HepG2 (cell line): Measurements from ENCODE around the gene PLXNC1. TPM values are rescaled to one million over a fixed set of nuclear protein-coding genes. Genes with fewer than 3 reads are reported as not detected.

Experiments used
- ATAC-seq: fragments of 200-7000 bp; cut with Tn5 transposase; 3 replicates; pipeline ENCODE4 v1.9.1; 2020; ENCODE audit warnings: mild to moderate bottlenecking, moderate library complexity
- BruUV-seq: library from RNA; stranded (reverse); fragments of 400-500 nt; replicated peaks from 2 replicates; lab custom pipeline; 2021; lab: Mats Ljungman, UMichigan
- CTCF ChIA-PET: fragments of 300-600 bp; formaldehyde crosslinking; extraction: SDS; loops from one replicate; lab custom pipeline; 2021; ENCODE audit warnings: low total read pairs, inconsistent platforms, low intra/inter-chr PET ratio; lab: Yijun Ruan, JAX
- POLR2A ChIA-PET: fragments of 350-600 bp; sonication (Branson Sonifier 250); formaldehyde crosslinking; loops from one replicate; lab custom pipeline; 2020; ENCODE audit warnings: antibody characterized with exemption, inconsistent platforms; lab: Yijun Ruan, JAX
- DNase-seq: peaks from one replicate; pipeline ENCODE4 v3.0.0-alpha.2; 2015; ENCODE audit warnings: low spot score
- FAIRE-seq: peaks from 3 replicates; lab custom pipeline; 2011; peaks lifted over from hg19 to GRCh38; lab: Jason Lieb, UNC
- H2AFZ ChIP-seq: one replicate; pipeline ENCODE4 v1.6.1; 2011; ENCODE audit warnings: low read length, inconsistent platforms
- H3K27ac ChIP-seq: fragments of 300-600 bp; 3 replicates; pipeline ENCODE4 v1.8.0; 2011; ENCODE audit warnings: mixed run types, mild to moderate bottlenecking, mixed read lengths, low read length, inconsistent platforms; ENCODE audit not compliant: insufficient read depth; ENCODE audit errors: extremely low read length
- H3K27me3 ChIP-seq, 2 experiments: fragments of 200-600 bp in 1 of 2; 2 replicates in 1 of 2; 3 replicates in 1 of 2; pipeline versions ENCODE4 v1.6.0 to v1.8.0; 2011; ENCODE audit warnings: low read length in 2 of 2, mild to moderate bottlenecking in 2 of 2, moderate library complexity in 2 of 2, inconsistent platforms in 1 of 2; ENCODE audit not compliant: insufficient read depth in 2 of 2, control insufficient read depth in 1 of 2
- H3K36me3 ChIP-seq, 2 experiments: fragments of 200-600 bp in 1 of 2; replicated peaks in 1 of 2; 2 replicates in 1 of 2; 3 replicates in 1 of 2; pipeline versions ENCODE4 v1.5.1 to v1.8.0; 2011; ENCODE audit warnings: low read length in 2 of 2, inconsistent platforms in 1 of 2; ENCODE audit not compliant: insufficient read depth in 2 of 2, control insufficient read depth in 1 of 2
- H3K4me1 ChIP-seq: 2 replicates; pipeline ENCODE4 v1.5.1; 2012; ENCODE audit warnings: low read length, inconsistent platforms; ENCODE audit not compliant: insufficient read depth
- H3K4me2 ChIP-seq: 2 replicates; pipeline ENCODE4 v1.6.0; 2011; ENCODE audit warnings: low read depth, low read length, inconsistent platforms
- H3K4me3 ChIP-seq, 3 experiments: fragments of 200-600 bp in 1 of 3; sonication (generic), shearing (Covaris generic) in 1 of 3; replicated peaks in 1 of 3; 2 replicates each; pipeline ENCODE4 v1.5.1; 2011 to 2016; ENCODE audit warnings: low read length in 3 of 3, inconsistent platforms in 2 of 3, low read depth in 2 of 3, mild to moderate bottlenecking in 2 of 3, control low read depth in 1 of 3, mixed read lengths in 1 of 3; ENCODE audit not compliant: insufficient read depth in 1 of 3
- H3K79me2 ChIP-seq: one replicate; pipeline ENCODE4 v1.6.1; 2011; ENCODE audit warnings: low read length, inconsistent platforms; ENCODE audit not compliant: insufficient read depth
- H3K9ac ChIP-seq: 2 replicates; pipeline ENCODE4 v1.6.0; 2011; ENCODE audit warnings: mild to moderate bottlenecking, low read depth, low read length, inconsistent platforms; ENCODE audit not compliant: insufficient read depth
- H3K9me3 ChIP-seq: 2 replicates; pipeline ENCODE4 v1.5.1; 2012; ENCODE audit warnings: mild to moderate bottlenecking, low read length
- H4K20me1 ChIP-seq: 2 replicates; pipeline ENCODE4 v1.6.0; 2011; ENCODE audit warnings: inconsistent platforms, mild to moderate bottlenecking, low read length, moderate library complexity; ENCODE audit not compliant: insufficient read depth
- KLF11 ChIP-seq: IDR thresholded peaks from 2 replicates; pipeline ENCODE4 v1.6.1; 2016; ENCODE audit warnings: missing compliant biosample characterization
- MEIS1 ChIP-seq: sonication (generic); formaldehyde crosslinking; IDR thresholded peaks from 2 replicates; pipeline ENCODE4 v1.9.0; 2021; ENCODE audit warnings: mild to moderate bottlenecking, missing genetic modification reagents, moderate library complexity, borderline replicate concordance
- NKX3-1 ChIP-seq: sonication (generic); formaldehyde crosslinking; IDR thresholded peaks from 2 replicates; pipeline ENCODE4 v1.5.0; 2020; ENCODE audit warnings: missing genetic modification reagents
- PAX8 ChIP-seq: sonication (generic); formaldehyde crosslinking; IDR thresholded peaks from 2 replicates; pipeline ENCODE4 v1.8.0; 2022; ENCODE audit warnings: mild to moderate bottlenecking, missing genetic modification reagents, borderline replicate concordance
- RFX1 ChIP-seq: fragments of 450-650 bp; IDR thresholded peaks from 2 replicates; pipeline ENCODE4 v1.6.1; 2017
- SKI ChIP-seq: fragments of 450-650 bp; IDR thresholded peaks from one replicate; pipeline ENCODE4 v1.6.1; 2018; ENCODE audit warnings: mild to moderate bottlenecking; ENCODE audit not compliant: partially characterized antibody
- SMARCC2 ChIP-seq: fragments of 450-650 bp; IDR thresholded peaks from 2 replicates; pipeline ENCODE4 v1.6.1; 2017; ENCODE audit warnings: antibody characterized with exemption, mild to moderate bottlenecking
- TSC22D2 ChIP-seq: sonication (generic); formaldehyde crosslinking; IDR thresholded peaks from 2 replicates; pipeline ENCODE4 v1.5.1; 2020; ENCODE audit warnings: missing genetic modification reagents, mild to moderate bottlenecking, borderline replicate concordance
- ZBTB7A ChIP-seq: sonication (generic); formaldehyde crosslinking; IDR thresholded peaks from 2 replicates; pipeline ENCODE4 v1.8.0; 2022; ENCODE audit warnings: mild to moderate bottlenecking, missing genetic modification reagents
- ZBTB7B ChIP-seq: sonication (generic); formaldehyde crosslinking; IDR thresholded peaks from 2 replicates; pipeline ENCODE4 v1.4.0; 2020; ENCODE audit warnings: missing genetic modification reagents
- ZNF703 ChIP-seq: sonication (generic); formaldehyde crosslinking; IDR thresholded peaks from 2 replicates; pipeline ENCODE4 v1.5.1; 2020; ENCODE audit warnings: missing genetic modification reagents, mild to moderate bottlenecking, moderate library complexity, borderline replicate concordance
- ZNF713 ChIP-seq: sonication (generic); formaldehyde crosslinking; IDR thresholded peaks from 2 replicates; pipeline ENCODE4 v1.4.0; 2020; ENCODE audit warnings: mild to moderate bottlenecking, missing genetic modification reagents
- ZNF782 ChIP-seq: sonication (generic); formaldehyde crosslinking; IDR thresholded peaks from 2 replicates; pipeline ENCODE4 v1.4.0; 2020; ENCODE audit warnings: missing genetic modification reagents, mild to moderate bottlenecking, borderline replicate concordance
- WGBS: methylation state at CpG from one replicate; pipeline ENCODE4 v1.1.6; 2017; ENCODE audit warnings: low lambda C conversion rate; 5-methylcytosine and 5-hydroxymethylcytosine counted together
- in situ Hi-C: cut with HindIII; loops from 2 replicates; pipeline ENCODE4 v1.10.0; 2017; ENCODE audit warnings: low pct_unique_long_range_greater_than_20kb; ENCODE audit not compliant: extremely low pct_ligation_motif_present
- intact Hi-C: fragments of 100-400 bp; cut with micrococcal nuclease; formaldehyde crosslinking; loops from one replicate; pipeline ENCODE4 v1.10.0; 2022; ENCODE audit not compliant: unreplicated experiment
- polyA plus RNA-seq, 8 experiments: library from polyadenylated mRNA; depleted of rRNA in 3 of 8; stranded (reverse) in 7 of 8; unstranded in 1 of 8; fragments of >200 nt; fragmentation: Illumina TruSeq in 4 of 8; extraction: Trizol in 4 of 8; gene quantifications; 2 replicates each; pipeline versions ENCODE4 v1.2.1 to v1.2.3, GENCODE V29; 2011 to 2016; ENCODE audit warnings: low read depth in 4 of 8, missing spikeins in 1 of 8, mixed read lengths in 1 of 8; ENCODE audit not compliant: insufficient read depth in 1 of 8
- total RNA-seq, 5 experiments: library from RNA; depleted of rRNA; stranded (reverse); fragments of >200 nt; fragmentation: Illumina TruSeq; extraction: Trizol; gene quantifications; 2 replicates each; pipeline ENCODE4 v1.2.3, GENCODE V29; 2016; ENCODE audit warnings: low read depth in 1 of 5
- TF ChIP-seq, protein P1 (sequence below): IDR thresholded peaks from 2 replicates; pipeline ENCODE4 v1.6.1; 2016; ENCODE audit warnings: mild to moderate bottlenecking
- TF ChIP-seq, protein P2 (sequence below): sonication (generic); formaldehyde crosslinking; IDR thresholded peaks from 2 replicates; pipeline ENCODE4 v1.4.0; 2020; ENCODE audit warnings: mild to moderate bottlenecking, missing genetic modification reagents

The PLXNC1 gene
- total and polyA plus RNA-seq, 2 of the 13 experiments (the other 11 are each of a cell fraction or from before 2014, with no cell fraction given), result 6.6 to 11.2 TPM

GRCh38 chr12:94186278-94187241 lies 38.2 kb downstream of the PLXNC1 start:
- Histone ChIP-seq H3K4me1 (peaks cover 41% of the 10 kb centered on the region), H3K4me2 (no peak overlapping the region), H3K27ac (no peak overlapping the region), H3K36me3 (peaks cover 4 to 9% of the 10 kb centered on the region in 2 experiments; a peak in 3 of 5 replicates), H3K79me2 (no peaks in the 10 kb centered on the region), H3K9ac (no peak overlapping the region), H2AFZ (no peak overlapping the region), H3K27me3 (no peaks in the 10 kb centered on the region), H3K9me3 (no peaks in the 10 kb centered on the region), H4K20me1 (no peaks in the 10 kb centered on the region), H3K4me3 (no peak overlapping the region)
- WGBS, result 94% methylated on average over 40 of the region's 40 CpGs
- ChIA-PET POLR2A (no interaction called here), CTCF (no interaction called here)
- ATAC-seq (no peak), DNase-seq (no peak), FAIRE-seq (no peak)
- intact Hi-C loops (no loop called here), in situ Hi-C loops (no loop called here)
- BruUV-seq, result no TSS peak
- TF ChIP-seq RFX1 (peak; percentile 27; the same call in 1 of the 2 replicates), KLF11 (CRISPR knock-in tag) (no peak)

DNA sequence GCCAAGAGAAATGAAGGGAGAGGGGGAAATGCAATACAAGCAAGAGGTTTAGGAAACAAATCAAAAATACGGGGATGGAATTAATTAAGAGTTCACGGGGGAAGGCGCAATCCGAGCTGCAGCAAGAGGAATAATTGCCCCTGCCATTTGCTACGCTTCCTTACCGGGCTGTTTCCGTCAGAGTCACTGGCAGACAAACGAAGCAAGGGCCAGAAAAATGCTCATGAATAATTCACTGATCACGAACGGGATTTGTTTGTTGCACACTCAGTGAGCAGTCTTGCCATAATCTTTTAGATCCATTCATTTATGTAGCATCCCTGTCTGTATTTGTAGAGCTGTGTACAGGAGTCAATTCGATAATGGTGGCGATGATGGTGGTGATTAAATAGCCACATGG lies 39.0 kb downstream of the PLXNC1 start:
- DNase-seq, result no peak
- no peaks in the 10 kb centered on the region for H3K9me3 ChIP-seq
- TF ChIP-seq NKX3-1 (CRISPR knock-in tag) (no peak), ZNF713 (CRISPR knock-in tag) (no peak), TSC22D2 (CRISPR knock-in tag) (no peak), ZBTB7A (CRISPR knock-in tag) (no peak), ZNF782 (CRISPR knock-in tag) (no peak), SKI (no peak), MEIS1 (CRISPR knock-in tag) (no peak), ZBTB7B (CRISPR knock-in tag) (no peak), SMARCC2 (no peak), KLF11 (CRISPR knock-in tag) (no peak), PAX8 (CRISPR knock-in tag) (no peak), ZNF703 (CRISPR knock-in tag) (no peak)
- TF ChIP-seq, protein P1, sequence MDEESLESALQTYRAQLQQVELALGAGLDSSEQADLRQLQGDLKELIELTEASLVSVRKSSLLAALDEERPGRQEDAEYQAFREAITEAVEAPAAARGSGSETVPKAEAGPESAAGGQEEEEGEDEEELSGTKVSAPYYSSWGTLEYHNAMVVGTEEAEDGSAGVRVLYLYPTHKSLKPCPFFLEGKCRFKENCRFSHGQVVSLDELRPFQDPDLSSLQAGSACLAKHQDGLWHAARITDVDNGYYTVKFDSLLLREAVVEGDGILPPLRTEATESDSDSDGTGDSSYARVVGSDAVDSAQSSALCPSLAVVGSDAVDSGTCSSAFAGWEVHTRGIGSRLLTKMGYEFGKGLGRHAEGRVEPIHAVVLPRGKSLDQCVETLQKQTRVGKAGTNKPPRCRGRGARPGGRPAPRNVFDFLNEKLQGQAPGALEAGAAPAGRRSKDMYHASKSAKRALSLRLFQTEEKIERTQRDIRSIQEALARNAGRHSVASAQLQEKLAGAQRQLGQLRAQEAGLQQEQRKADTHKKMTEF (CRISPR knock-in tag), result no peak
- TF ChIP-seq, protein P2, sequence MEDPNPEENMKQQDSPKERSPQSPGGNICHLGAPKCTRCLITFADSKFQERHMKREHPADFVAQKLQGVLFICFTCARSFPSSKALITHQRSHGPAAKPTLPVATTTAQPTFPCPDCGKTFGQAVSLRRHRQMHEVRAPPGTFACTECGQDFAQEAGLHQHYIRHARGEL (CRISPR knock-in tag), result no peak

More for the DNA sequence above, 39.0 kb downstream of the PLXNC1 start:
- Histone ChIP-seq H3K4me2 (no peak overlapping the region), H2AFZ (no peak overlapping the region), H3K27me3 (no peaks in the 10 kb centered on the region), H3K79me2 (no peaks in the 10 kb centered on the region), H3K36me3 (peaks cover 4 to 9% of the 10 kb centered on the region in 2 experiments; a peak in 3 of 5 replicates), H3K27ac (no peak overlapping the region), H3K9ac (no peak overlapping the region), H4K20me1 (no peaks in the 10 kb centered on the region), H3K4me1 (peaks cover 33% of the 10 kb centered on the region), H3K4me3 (no peak overlapping the region)
- POLR2A ChIA-PET, result no interaction called here
- ATAC-seq (no peak), FAIRE-seq (no peak)
- 98% methylated on average over 12 of the region's 12 CpGs for WGBS
- CTCF ChIA-PET, result no interaction called here
- in situ Hi-C loops, result no loop called here
- TSS peak; percentile 35 for BruUV-seq
- intact Hi-C loops, result no loop called here
